ENCODE data around the gene CCDC83.
A peak's percentile ranks its signal among the peaks of the same experiment; 100 is the strongest.
"Not testable (repeated sequence)": the region's sequence is repeated elsewhere in the genome, so short reads cannot be mapped to it uniquely, and the experiment has no call there.

The CCDC83 gene

DNA sequence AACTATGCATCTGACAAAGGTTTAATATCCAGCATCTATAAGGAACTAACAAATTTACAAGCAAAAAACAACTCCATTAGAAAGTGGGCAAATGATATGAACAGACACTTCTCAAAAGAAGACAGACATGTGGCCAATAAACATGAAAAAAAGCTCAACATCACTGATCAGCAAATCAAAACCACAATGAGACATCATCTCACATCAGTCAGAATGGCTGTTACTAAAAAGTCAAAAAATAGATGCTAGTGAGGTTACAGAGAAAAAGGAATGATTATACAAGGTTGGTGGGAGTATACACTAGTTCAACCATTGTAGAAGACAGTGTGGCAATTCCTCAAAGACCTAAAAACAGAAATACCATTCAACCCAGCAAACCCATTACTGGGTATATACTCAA is 14.3 kb upstream of the CCDC83 start:
- not testable (repeated sequence) for DNase-seq

DNA sequence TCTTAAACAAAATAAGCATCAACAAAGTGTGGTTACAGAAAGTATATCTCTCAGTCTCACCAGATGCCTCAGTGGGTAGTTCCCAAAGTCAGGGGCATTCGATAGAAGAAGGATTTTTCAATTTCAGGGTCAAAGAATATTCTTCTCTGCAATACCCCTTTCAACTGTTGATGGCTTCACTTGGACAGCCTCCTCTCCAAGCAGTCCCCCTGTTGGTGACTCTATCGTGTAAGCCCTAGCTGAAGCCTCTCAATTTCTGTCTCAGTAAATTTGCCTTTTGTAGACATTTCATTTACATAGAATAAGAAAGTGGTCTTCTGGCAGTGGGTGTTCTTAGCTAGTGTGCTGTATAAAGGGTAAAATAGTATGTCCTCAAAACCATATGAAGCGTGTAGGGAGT is 11.3 kb upstream of the CCDC83 start:
- no peak for DNase-seq

DNA sequence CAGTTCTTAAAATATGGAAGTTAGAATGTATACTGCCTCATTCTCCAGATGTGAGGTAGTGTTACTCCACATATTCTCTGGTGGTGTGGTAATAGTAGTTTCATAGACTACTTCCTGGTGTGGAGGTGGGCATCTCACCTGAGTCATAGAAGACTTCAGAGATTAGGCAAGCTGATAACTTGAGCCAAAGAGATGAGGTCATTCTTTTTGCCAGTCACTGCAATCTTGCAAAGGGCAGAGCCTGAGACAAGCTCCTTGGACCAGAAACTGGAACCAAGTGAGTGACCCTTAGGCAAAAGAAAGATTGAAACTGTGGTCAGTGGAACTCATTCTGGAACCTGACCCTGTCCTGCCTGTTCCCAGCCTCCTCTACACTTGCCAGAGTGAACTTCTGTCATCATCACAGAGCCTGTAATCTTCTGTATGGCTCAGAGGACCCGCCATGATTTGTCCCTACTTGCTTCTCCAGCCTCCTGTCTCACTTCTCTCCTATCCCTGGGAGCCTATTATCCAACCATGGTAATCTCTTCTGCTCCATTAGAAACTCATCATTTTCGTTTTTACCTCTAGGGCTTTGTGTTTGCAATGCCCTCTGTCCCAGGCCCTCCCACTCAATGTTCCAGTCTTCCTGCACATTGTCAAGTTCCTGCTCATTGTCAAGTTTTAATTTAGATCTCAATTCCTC is 10.6 kb upstream of the CCDC83 start:
- DNase-seq = peak; percentile 14 to 60

DNA sequence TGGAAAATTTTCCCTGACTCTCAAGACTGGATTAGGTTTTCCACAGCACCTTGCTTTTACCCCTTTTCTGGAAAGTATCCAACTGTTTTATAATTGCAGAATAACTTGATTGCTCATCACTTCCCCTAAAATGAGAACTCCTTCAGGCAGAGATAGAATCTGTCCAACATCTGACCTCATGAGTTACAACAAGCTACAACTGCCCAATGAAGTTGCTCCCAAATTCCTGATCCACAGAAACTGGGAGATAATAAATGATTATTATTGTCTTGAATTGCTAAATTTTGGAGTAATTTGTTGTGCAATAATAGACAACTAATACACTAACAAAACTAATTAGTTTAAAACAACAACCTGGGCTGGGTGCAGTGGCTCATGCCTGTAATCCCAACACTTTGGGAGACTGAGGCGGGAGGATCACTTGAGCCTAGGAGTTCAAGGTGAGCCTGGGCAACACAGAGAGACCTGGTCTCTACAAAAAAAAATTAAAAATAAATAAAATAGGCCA is 10.0 kb upstream of the CCDC83 start:
- DNase-seq = peak; percentile 37 to 40

DNA sequence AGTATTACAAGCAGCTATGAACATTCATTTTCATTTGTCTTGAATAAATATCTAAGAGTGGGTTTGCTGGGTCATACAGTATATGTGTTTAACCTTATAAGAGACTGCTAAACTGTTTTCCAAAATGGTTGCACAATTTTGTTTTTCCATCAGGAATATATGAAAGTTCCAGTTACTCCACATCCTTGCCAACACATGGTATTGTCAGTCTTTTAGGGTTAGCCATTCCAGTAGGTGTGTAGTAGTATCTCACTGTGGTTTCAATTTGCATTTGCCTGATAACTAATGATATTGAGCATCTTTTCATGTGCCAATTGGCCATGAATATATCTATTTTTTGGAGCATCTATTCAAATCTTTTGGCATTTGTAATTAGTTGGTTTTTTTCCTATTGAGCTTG is 7.7 kb upstream of the CCDC83 start:
- no peak for DNase-seq

DNA sequence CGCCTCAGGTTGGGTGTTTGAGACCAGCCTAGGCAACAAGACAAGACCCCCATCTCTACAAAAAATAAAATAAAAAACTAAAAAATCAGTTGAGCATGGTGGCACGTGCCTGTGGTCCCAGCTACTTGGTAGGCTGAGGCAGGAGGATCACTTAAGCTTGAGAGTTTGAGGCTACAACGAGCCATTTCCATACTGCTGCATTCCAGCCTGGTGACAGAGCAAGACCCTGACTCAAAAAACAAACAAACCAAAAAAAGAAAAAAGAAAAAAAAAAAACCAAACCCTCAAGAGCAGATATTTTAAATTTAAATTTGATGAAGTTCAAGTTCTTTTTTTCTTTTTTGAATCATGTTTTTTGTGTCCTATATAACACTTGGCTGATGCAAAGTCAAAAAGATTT is 7.2 kb upstream of the CCDC83 start:
- no peak for DNase-seq

DNA sequence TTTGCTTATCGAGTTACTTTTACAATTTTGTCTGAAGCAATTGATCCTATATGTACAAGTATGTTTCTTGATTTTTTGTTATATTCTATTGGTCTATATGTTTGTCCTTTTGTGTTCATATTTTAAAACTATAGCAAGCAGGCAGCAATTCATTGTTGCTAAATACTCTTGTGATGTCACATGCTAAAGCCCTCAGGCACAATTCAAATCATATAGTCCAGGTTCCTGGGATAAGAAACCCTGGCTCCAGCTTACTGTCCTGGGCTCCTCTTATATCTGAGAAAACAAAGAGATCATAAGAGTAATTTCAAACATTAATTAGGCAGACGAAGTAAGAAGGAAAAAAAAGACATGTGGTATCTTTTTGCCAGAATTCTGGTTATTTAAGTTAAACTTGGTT is 6.6 kb upstream of the CCDC83 start:
- DNase-seq = no peak

DNA sequence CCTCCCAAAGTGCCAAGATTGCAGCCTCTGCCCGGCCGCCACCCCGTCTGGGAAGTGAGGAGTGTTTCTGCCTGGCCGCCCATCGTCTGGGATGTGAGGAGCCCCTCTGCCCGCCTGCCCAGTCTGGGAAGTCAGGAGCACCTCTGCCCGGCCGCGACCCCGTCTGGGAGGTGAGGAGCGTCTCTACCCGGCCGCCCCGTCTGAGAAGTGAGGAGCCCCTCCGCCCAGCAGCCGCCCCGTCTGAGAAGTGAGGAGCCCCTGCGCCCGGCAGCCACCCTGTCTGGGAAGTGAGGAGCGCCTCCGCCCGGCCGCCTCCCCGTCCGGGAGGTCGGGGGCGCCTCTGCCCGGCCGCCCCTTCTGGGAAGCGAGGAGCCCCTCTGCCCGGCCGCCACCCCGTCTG is 2.4 kb upstream of the CCDC83 start:
- not testable (repeated sequence) for DNase-seq

DNA sequence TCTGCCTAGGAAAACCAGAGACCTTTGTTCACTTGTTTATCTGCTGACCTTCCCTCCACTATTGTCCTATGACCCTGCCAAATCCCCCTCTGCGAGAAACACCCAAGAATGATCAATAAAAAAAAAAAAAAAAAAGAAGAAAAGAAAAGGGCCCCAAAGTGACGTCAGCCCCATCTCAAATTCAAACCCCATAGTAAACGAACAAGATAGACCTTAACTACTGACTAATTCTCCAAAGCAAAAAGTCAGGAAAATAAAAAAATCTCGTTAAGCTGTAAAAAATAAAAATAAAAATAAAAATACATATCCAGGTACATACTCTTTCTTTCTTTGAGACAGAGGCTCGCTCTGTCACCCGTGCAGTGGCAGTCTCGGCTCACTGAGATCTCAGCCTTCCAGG is 1.6 kb upstream of the CCDC83 start:
- DNase-seq = not testable (repeated sequence)

DNA sequence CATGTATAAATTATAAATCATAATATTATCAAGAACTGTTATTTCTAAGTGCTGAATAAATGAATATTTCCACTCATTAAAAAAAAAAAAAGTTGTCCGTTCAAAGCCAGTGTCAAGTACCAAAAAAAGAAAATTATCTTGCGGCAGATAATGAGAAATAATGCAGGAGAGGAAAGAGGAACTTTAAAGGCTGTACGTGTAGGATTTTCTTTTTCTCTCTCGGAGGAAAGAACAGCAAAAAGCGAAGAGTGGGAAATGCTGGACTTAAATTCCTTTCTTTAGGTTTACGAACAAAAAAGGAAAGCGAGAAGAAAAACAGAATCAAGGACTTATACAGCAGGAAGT is 999 bp upstream of the CCDC83 start:
- peak in 1 of 2 donors; percentile 13 for DNase-seq

DNA sequence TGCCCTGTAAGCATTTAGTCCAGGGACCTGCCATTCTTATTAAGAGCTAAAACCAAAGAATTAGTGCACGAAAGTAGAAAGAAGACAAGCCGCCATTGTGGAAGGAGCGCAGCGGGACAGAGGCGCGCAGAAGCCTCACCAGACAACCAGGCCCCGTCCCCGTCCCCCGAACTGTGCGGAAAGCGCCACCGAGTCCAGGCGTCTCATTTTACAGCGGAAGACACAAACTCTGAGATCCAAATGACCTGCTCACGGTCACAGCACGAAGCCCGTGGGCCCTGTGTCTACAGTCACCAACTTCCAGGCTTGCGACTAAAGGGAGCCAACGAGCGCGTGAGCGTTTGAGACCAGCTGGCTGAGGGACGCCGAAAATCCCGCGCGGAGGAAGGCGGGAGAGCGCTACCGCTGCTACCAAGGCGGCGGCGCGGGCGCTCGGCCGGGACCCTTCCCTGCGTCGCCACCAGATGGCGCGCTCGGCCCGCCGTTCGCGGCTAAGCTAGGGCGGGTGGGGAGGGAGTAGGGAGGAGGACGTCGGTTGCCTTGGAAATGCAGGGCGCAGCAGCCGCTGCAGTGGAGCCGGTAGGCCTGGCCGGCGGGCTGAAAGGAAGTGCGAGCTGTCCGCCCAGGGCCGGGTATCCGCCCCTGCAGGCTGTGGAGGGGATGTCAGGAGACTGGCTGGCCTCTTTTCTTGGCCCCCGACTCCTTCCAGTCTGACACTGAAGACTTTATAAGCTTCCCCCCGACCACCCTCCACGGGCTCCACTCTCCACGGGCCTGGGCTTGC is 434 bp upstream of the CCDC83 start:
- peak; percentile 90 to 95 for DNase-seq

DNA sequence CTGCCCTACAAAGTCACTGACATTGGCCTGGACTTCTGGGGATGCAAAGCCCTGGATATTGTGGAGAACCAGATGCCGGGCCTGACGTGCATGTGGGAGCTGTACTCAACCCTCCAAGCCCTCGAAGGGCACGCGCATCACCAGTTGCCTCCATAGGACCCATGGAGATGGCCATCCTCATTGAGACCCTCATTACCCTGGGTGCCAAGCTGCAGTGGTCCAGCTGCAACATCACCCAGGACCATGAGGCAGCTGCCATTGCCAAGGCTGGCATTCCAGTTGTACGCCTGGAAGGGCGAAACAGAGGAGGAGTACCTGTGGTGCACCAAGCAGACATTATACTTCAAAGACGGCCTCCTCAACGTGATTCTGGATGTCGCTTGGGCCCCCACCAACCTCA is 1.9 kb downstream of the CCDC83 start:
- DNase-seq = no peak

DNA sequence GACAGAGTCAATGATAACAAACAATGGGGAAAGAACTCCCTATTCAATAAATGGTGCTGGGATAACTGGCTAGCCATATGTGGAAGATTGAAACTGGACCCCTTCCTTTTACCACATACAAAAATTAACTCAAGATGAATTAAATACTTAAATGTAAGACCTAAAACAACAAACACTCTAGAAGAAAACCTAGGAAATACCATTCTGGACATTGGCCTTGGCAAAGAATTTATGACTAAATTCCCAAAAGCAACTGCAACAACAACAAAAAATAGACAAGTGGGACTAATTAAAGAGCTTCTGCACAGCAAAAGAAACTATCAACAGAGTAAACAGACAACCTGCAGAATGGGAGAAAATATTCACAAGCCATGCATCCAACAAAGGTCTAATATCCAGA is 4.4 kb downstream of the CCDC83 start:
- DNase-seq = not testable (repeated sequence)

DNA sequence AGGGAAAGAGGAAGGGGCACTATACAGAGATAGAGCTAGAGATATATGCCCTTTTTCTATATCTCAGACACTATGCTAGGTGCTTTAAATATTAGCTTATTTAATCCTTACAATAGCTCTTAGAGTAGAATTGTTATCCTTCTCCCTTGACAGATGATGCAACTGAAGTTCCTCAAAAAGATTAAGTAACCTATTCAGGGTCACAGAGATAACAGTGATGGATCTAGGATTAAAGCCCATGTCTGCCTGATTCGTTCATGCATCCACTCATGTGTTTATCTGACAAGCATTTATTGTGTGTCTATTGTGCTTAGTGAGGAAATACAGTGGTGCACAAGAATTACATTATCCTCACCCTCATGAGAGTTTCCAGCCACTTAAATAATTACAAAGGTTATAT is 8.7 kb downstream of the CCDC83 start:
- peak; percentile 39 to 51 for DNase-seq

DNA sequence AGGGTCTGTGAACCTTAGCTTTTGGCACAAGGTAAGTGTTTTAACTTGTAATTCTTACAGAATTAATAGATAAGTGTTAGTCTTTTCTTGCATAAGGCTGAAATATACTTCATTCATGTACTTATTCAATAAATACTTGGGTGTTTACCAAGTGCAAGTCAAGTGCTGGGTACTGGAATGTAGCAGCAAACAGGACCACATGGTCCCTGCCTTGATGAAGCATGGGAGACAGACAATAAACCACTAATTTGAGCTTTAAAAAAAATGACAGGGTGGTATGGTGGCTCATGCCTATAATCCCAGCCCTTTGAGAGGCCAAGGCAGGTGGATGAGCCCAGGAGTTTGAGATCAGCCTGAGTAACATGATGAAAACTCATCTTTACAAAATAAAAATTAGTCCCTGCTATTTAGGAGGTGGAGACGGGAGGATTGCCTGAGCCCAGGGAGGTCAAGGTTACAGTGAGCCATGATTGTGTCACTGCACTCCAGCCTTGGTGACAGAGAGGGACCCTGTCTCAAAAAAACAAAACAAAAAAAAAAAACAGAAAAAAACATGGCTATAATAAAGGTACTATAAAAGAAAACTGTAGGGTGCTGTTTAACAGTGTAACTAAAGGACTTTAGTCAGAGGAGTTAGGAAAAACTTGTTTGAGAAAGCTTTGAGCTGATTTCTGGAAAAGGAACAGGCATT is 11.1 kb downstream of the CCDC83 start:
- DNase-seq = no peak

DNA sequence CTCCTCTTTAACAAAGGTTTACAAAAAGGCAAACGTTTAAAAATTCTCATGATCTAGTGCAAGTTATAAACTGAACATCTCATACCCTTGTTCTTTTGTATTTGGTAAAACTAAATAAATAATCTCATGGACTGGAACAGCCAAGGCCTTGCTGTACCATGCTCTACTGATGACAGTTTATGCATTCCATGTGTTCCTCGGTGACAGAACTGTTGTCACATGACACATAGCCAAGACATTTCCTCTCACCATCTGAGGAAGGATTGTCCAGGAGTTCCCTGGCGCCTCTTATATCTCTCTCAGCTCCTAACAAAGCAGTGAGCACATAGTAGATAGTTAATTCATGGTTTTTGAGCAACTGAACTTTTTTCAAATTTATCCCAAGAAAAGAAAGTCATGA is 12.6 kb downstream of the CCDC83 start:
- no peak for DNase-seq

DNA sequence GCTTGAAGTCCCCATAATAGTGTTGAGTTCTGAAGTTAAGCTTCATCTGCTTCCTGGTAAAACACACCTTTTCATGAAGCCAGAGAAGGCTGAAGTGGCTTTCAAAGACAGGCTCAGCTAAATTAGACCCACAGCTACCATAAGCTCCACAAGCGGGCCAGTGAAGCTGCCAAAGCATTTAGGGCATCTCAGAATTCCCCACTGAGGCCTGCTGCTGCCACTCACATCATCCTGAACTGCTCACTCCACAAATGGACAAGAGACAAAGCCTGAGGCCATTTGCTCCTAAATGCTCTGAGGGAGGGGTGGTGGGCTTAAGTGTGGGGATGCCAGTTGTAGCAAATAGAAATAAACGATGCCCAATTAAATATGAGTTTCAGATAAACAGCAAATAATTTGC is 14.6 kb downstream of the CCDC83 start:
- DNase-seq = no peak

DNA sequence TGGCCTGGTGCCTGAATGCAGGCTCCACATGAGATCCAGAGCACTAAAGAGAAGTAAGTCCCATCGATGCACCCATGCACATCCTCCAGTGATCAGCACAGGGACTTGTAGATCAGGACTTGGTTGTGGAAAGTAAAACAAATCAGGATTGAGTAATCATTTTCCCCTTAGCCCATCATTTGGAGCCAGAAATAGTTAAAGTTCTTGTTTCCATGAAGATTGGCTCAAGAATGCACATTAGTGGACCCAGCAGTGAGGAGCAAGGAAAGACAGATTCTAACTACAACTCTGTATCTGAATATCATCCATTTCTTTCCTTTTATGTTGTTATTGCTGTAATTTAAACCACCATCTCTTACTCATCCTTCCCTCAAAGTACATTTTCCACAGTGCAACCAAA is 19.1 kb downstream of the CCDC83 start:
- DNase-seq = no peak

DNA sequence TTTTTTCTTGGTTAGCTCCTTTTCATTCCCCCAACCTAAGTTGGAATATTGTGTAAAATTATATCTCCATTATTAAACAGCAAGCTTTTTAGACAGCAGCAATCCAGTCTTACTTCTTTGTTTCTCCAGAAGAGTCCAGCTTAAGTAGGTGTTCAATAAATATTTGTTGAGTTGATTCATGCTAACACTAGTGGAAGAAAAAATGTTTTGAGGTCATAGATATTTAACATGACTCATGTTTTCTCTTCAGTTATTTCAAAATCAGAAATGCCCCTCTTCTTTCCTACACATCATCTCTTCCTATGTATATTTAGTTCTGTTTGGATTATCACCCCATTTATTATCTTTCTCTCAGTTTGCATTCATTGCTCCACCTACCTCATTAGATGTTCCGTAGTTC is 20.3 kb downstream of the CCDC83 start:
- DNase-seq = no peak

DNA sequence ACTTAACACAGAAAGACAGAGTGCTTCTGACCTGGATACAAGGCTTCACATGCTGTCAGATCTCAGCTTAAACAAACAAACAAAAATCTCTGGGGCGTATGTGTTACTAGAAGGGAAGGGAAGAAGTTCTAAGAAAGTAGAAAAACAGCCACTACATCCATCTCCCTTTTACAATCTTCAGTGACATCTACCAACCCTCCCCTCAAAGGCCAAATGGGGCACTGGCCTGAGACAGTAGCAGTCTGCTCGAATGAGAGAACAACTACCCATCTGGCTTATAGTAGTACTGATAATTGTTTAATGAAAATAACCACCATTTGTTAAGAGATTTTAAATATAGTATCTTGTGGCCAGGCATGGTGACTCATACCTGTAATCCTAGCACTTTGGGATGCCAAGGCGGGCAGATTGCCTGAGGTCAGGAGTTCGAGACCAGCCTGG is 29.4 kb downstream of the CCDC83 start:
- DNase-seq = no peak

DNA sequence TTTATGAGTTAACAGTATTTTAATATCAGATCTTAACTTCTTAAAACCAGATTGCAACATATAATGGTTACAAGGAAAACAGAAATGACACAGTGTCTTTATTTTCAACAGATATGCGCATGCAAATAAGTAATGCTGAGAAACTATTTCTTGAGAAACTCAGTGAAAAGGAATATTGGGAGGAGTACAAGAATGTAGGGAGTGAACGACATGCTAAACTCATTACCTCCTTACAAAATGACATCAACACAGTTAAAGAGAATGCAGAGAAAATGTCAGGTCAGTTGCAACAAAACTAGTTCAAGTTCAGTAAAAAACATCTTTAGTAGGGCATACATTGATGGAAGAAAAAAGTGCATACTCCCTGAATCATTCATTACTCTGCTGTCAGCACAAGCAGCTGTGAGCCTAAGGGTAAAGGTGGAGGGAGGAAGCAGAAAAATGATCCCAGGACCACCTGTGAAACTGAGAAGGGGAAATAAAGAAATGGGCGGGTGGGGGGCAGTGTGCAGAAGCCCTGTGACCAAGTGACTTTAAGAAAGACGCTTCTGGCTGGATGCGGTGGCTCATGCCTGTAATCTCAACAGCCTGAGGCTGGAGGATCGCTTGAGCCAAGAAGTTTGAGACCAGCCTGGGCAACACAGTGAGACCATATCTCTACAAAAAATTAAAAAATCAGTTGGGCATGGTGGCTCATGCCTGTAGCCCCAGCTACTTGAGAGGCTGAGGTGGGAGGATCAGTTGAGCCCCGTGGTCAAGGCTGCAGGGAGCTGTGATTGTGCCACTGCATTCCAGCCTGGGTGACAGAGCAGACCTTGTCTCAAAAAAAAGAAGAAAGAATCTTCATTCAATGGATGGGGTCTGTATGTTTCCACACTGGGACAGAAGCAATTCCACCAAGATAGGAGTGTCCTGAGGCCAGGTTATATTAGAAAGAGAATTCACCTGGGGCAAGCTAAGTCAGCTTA is 31.2 kb downstream of the CCDC83 start:
- no peak for DNase-seq

DNA sequence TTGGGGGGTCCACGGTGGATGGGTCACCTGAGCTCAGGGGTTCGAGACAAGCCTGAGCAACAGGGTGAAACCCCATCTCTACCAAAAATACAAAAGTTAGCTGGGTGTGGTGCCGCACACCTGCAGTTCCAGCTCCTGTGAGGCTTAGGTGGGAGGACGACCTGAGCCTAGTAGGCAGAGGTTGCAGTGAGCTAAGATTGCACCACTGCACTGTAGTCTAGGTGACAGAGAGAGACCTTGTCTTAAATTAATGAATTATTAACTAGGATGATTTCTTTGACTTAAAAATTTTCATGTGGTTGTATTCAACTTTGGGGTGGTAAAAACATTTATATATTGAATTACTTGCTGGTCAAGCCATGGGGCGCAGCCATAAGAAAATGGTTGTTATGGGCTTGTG is 33.9 kb downstream of the CCDC83 start:
- DNase-seq = no peak
